Type B pancreatic cell (in vitro differentiated cells): ENCODE measurements around the gene FLYWCH1. TPM values are rescaled to one million over a fixed set of nuclear protein-coding genes. Genes with fewer than 3 reads are reported as not detected.

Source experiments
- DNase-seq: peaks from one replicate; pipeline ENCODE4 v3.0.0; 2021; ENCODE audit warnings: mixed read lengths; ENCODE audit not compliant: unreplicated experiment; ENCODE audit errors: extremely low spot score
- H3K27ac Mint-ChIP-seq: 2 replicates; pipeline ENCODE4 v1.8.0; 2021; ENCODE audit warnings: mild to moderate bottlenecking, mixed read lengths
- H3K27me3 Mint-ChIP-seq: 2 replicates; pipeline ENCODE4 v1.8.0; 2021; ENCODE audit warnings: mixed read lengths
- H3K36me3 Mint-ChIP-seq: 2 replicates; pipeline ENCODE4 v1.8.0; 2021; ENCODE audit warnings: mixed read lengths
- H3K4me1 Mint-ChIP-seq: one replicate; pipeline ENCODE4 v1.8.0; 2021; ENCODE audit warnings: mixed read lengths; ENCODE audit not compliant: unreplicated experiment
- H3K4me3 Mint-ChIP-seq: 2 replicates; pipeline ENCODE4 v1.8.0; 2021; ENCODE audit warnings: mild to moderate bottlenecking, mixed read lengths
- H3K9me3 Mint-ChIP-seq: 2 replicates; pipeline ENCODE4 v1.8.0; 2021; ENCODE audit warnings: mixed read lengths
- CTCF ChIP-seq: fragments of 200-600 bp; sonication (generic); conservative IDR thresholded peaks from 2 replicates; pipeline ENCODE4 v1.5.0; 2021; ENCODE audit warnings: antibody characterized with exemption, mild to moderate bottlenecking
- total RNA-seq: library from RNA; stranded (reverse); gene quantifications from 2 replicates; pipeline ENCODE4 v1.2.1, GENCODE V29; 2021; ENCODE audit warnings: low replicate concordance

Gene FLYWCH1
- total RNA-seq, 1 donor from 2014 or later, result 28.6 TPM

- no peaks in the 10 kb centered on the region for H3K4me1 Mint-ChIP-seq
- no peaks in the 10 kb centered on the region for H3K36me3 Mint-ChIP-seq
- no peak overlapping the region for H3K27ac Mint-ChIP-seq
- H3K9me3 Mint-ChIP-seq, result no peaks in the 10 kb centered on the region
- no peak for DNase-seq
- no peaks in the 10 kb centered on the region for H3K27me3 Mint-ChIP-seq
- H3K4me3 Mint-ChIP-seq, result no peak overlapping the region
- no peak for TF ChIP-seq CTCF
Measured at GRCh38 chr16:2896480-2897010, 15.2 kb upstream of the FLYWCH1 start.

- H3K36me3 Mint-ChIP-seq, result no peaks in the 10 kb centered on the region
- no peaks in the 10 kb centered on the region for H3K27me3 Mint-ChIP-seq
- no peak overlapping the region for H3K4me3 Mint-ChIP-seq
- H3K9me3 Mint-ChIP-seq, result no peaks in the 10 kb centered on the region
- no peak for DNase-seq
- no peaks in the 10 kb centered on the region for H3K4me1 Mint-ChIP-seq
- no peak overlapping the region for H3K27ac Mint-ChIP-seq
- no peak for TF ChIP-seq CTCF
Measured at GRCh38 chr16:2897110-2897509, 14.6 kb upstream of the FLYWCH1 start.

DNA sequence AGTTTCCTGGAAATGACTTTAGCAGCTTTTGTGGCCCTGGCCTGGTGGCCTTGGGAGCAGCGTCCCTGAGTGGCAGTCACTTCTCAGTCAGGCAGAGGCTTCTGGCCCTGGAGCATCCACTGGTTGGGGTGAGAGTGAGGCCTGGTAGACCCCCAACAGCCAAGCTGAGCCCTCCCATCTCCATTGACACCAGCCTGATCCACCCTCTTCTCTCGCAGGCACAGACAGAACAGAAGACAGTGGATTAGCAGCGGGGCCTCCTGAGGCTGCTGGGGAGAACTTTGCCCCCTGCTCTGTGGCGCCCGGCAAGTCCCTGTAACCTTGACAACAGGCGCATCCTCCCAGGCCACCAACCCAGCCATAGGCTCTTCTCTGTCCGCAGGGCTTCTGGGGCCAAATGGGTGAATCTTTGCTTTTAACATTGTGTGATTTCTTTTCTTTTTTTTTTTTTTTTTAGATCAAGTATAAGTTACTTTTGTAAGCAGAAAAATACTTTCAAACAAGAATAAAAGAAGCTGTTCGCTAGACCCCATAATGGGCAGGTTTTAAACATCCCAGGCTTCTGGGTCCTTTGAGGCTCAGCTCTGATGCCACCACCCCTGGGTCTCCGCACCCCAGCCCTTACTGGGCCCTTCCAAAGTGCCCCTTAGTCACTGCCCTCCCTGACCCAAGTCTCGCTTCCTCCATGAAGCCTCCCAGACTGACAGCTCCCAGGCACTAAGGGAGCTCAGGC lies 12.7 kb upstream of the FLYWCH1 start:
- no peak overlapping the region for H3K27ac Mint-ChIP-seq

DNA sequence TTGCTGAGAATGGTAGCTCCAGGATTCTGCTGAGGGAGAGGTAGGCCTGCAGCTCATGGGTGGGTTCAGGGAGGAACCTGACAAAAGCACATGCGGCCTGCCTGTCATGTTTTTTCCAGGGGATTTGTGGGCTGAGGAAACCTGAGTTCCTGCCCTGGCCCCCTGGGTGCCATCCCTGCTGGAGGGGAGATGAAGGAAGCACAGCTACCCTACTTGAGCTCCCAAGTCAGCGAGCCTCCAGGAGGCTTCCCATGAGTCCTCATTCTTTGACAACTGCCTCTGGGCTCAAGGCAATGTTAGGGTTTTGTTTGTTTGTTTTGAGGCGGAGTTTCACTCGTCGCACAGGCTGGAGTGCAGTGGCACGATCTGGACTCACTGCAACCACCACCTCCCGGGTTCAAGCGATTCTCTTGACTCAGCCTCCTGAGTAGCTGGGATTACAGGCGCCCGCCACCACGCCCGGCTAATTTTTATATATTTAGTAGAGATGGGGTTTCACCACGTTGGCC lies 12.1 kb upstream of the FLYWCH1 start:
- Mint-ChIP-seq H3K36me3 (no peaks in the 10 kb centered on the region), H3K4me1 (peaks cover 5% of the 10 kb centered on the region), H3K27ac (no peak overlapping the region), H3K4me3 (no peak overlapping the region), H3K9me3 (no peaks in the 10 kb centered on the region), H3K27me3 (no peaks in the 10 kb centered on the region)
- DNase-seq, result no peak
- no peak for TF ChIP-seq CTCF

More for the DNA sequence above, 12.7 kb upstream of the FLYWCH1 start:
- TF ChIP-seq CTCF, result no peak
- DNase-seq, result no peak
- Mint-ChIP-seq H3K9me3 (no peaks in the 10 kb centered on the region), H3K36me3 (no peaks in the 10 kb centered on the region), H3K4me3 (no peak overlapping the region), H3K27me3 (no peaks in the 10 kb centered on the region), H3K4me1 (peaks cover 4% of the 10 kb centered on the region)

DNA sequence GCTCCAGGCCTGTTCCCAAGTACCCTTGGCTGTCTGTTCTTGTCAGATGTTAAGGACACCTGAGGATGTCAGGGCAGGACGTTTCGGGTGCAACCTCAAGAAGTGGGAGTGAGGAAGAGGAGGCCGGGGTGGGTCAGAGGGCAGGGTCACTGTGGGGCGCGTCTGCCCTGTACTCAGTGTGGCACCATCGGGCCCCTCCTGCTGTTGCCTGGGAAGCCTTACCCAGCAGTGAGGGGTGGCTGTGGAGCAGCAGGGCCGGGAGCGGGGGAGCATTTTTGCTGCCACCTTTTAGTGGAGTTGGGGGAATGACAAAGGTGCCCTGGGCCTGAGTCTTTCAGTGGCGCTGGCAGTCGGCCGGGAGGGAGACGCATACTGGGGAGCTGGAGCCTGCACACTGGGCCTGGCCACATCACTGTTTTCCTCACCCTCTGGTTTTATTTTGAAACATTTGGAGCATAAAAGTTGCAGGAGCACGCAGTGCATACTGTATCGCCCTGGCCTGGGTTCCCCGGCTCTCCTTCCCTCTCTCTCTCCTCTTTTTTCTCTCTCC lies 11.1 kb upstream of the FLYWCH1 start:
- Mint-ChIP-seq H3K27ac (no peak overlapping the region), H3K27me3 (no peaks in the 10 kb centered on the region), H3K36me3 (no peaks in the 10 kb centered on the region), H3K4me1 (peaks cover 5% of the 10 kb centered on the region), H3K9me3 (no peaks in the 10 kb centered on the region), H3K4me3 (no peak overlapping the region)
- TF ChIP-seq CTCF, result no peak
- DNase-seq, result no peak
